GM19372 (cell line): ENCODE results near the gene GTPBP3.
A peak's percentile ranks its signal among the peaks of the same experiment; 100 is the strongest.

Experiments
- ATAC-seq: cut with Tn5 transposase; IDR thresholded peaks from one replicate; pipeline ENCODE4 v1.9.1; 2021; ENCODE audit warnings: mild to moderate bottlenecking, low read depth, moderate library complexity; ENCODE audit not compliant: unreplicated experiment

The GTPBP3 gene

GRCh38 chr19:17327654-17328516, 9.5 kb upstream of the GTPBP3 start:
- no peak for ATAC-seq

DNA sequence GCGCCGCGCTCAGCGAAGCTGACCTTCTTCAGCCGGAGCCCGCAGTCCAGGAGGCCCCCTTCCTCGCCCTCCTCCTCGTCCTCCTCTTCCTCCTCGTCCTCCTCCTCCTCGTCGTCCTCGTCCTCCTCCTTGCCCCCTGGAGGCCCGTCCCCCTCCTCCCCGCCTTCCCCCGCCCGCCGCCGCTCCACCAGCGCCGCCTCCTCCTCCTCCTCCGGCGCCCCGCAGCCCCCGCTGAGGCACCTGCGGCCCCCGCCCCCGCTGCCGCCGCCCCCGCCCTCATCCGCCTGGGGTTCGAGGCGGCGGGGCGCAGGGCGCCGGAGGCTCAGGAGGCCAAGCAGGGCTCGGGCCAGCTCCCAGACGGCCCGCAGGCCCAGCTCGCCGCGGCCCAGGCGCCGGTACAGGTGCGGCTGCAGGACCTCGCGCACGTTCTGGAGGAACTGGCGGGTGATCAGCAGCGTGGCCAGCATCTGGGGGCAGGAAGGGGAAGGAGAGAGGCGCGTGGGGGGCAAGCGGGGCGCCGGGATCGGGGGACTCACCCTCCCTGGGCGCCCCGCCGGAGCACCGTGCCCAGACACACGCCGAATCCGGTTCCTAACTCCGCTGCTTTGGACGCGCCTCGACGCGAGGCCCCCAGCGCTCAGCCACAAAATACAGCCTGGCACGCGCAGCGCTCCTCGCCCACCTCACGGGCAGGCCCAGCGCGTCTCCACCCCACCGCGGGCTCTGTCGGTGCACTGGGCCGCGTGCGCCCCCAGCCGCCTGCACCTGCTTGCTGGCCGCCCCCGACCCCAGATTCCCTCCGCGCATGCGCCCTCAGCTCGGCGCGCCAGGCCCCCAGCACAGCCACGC, 8.6 kb upstream of the GTPBP3 start:
- ATAC-seq: no peak

- ATAC-seq: no peak
These were observed 7.7 kb upstream of the GTPBP3 start for GRCh38 chr19:17329366-17330261.

- no peak for ATAC-seq
These were observed 6.9 kb upstream of the GTPBP3 start for GRCh38 chr19:17330262-17331044.

DNA sequence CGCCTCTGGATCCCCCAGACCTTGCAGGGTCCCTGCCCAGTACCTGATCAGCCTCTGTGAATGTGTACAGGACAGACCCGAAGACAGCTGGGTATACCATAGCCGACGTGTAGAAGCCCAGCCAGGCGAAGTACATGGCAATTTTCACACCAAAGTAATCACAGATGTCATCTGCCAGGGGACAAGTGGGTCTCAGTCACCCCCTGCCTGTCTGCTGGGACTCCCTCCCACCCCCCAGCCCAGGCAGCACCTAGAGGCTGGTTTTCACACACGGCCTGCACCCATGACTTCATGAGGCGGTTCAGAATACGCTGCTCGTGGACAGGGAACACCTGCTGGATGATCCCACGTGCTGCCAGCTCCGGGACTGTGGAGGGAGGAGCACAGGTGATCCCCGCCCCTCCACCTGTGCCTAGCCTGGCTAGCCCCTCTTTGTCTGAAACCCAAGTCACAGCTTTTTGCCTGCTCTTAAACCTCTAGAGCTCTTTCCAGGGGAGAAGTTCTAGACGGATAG, 6.3 kb upstream of the GTPBP3 start:
- ATAC-seq: no peak

GRCh38 chr19:17332360-17332676, 5.0 kb upstream of the GTPBP3 start:
- no peak for ATAC-seq

DNA sequence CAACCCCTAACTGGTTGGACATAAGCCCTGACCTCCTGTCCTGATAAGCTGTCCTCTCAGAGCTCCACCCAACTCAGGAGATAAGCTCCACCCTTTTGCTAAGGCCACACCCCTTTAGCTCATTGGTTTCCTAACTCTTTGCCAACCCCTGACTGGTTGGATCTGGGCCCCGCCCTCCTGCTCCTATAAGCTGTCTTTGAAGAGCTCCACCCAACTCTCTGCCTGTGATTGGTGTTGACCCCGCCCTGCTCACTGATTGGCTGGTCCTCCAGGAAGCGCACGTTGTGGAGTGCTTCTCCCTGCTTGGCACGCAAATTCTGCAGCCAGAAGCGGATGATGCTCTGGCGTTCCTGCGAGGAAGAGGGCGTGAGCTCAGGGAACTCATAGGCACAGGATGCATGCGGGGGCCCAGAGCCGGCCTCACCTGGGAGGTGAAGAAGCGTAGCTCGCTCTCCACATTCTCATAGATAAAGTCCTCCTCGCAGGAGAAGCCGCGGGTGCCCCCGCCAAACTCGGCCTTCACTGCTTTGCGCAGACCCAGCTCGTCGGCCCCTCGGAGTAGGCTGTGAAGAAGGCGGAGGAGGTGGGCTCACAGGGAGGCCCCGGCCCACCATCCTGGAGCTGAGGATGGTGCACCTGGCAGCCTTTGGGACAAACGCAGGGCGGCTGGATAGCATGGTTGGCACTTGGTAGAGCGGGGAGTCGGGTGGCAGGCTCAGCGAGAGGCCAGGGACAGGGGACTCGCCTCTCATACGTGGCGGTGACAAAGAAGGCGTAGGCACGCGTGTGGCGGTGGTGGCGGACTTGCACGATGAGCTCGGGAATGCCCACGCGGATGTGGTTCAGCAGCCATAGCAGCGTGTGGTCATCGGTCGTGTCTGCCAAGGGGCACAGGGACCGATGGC, 4.4 kb upstream of the GTPBP3 start:
- no peak for ATAC-seq

DNA sequence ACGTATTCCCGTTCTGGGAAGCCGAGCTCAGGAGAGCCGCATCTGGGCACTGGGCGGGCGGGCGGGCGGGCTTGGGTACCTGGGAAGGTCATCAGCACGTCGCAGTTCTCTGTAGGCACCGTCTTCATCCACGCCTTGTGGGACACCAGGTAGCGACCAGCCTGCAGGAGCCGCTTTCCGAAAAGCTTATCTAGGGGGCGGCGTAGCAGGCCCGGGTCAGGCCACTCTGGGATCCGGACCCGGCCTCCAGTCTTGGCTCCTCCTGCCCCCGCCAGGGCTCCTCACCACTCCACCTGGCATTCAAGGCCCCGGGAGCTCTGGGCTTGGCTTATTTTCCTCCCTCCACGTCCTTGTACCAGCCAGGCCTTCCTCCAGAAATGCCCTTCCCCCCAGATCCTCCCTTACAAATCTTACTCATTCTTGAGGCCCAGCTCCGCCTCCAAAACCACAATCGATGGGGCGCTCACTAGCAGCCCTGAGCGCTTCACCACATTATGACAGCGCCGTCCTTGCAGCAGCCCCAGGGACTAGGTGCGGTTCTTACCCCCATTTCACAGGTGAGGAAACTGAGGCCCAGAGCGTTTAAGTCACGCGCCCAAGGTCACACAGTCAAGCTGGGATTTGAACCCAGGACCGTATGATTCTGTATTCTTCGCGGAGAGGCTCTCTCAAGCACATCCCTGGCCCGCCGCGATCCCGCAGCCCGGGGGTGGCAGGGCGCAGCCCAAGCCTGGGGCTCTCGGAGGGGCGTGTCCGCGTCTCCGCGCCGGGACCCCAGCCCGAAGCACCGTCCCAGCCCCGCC, 3.5 kb upstream of the GTPBP3 start:
- no peak for ATAC-seq

GRCh38 chr19:17334414-17335409, 2.6 kb upstream of the GTPBP3 start, which contains the start of gene ANO8:
Gene ANO8, minus strand, starts transcription at chr19:17334855. Its CDS starts 185 bp downstream, at chr19:17334670.
- ATAC-seq: peak; percentile 51

DNA sequence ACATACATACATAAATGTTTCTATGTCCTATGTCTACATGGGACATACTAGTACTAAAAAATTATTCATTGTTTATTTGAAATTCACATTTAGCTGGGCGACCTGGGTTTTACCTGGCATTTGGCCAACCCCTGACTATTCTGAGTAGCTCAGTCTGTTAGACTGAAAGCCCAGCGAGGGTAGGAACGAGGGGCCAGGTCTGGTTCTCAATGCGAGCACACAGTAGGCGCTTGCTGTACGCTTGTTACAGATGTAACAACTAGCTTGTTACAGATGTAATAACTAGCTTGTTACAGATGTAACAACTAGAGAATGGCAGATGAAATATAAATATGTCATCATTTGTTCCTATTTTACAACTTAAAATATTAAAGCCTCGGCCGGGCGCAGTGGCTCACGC, 1.8 kb upstream of the GTPBP3 start:
- ATAC-seq: no peak

- ATAC-seq: peak; percentile 2
These were observed 501 bp downstream of the GTPBP3 start for GRCh38 chr19:17337675-17338432.

- no peak for ATAC-seq
These were observed 1.2 kb downstream of the GTPBP3 start for GRCh38 chr19:17338433-17339078.

DNA sequence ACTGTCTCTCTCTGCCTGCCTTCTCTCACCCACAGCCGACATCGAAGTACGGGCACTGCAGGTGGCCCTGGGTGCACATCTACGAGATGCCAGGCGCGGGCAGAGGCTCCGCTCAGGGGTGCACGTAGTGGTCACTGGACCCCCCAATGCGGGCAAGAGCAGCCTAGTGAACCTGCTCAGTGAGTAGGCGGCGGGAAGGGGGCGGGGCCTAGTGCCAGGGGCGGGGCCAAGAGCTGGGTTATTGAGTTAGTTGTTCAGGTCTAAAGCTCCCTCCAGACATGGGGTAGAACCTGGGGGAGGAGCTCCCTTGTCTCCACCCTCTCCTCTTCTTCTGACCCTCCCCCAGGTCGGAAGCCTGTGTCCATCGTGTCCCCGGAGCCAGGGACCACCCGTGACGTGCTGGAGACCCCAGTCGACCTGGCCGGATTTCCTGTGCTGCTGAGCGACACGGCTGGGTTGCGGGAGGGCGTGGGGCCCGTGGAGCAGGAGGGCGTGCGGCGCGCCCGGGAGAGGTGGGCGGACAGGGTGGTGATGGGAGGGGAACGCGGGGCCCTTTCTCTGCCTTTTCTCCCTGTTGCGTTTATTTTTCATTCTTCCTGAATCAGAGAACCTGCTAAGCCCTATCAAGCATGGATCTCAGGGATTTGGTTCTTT, 1.9 kb downstream of the GTPBP3 start:
- no peak for ATAC-seq

GRCh38 chr19:17340302-17340870, 3.0 kb downstream of the GTPBP3 start:
- no peak for ATAC-seq
